K562 (cell line): Measurements from ENCODE around the gene LSR. TPM values are rescaled to one million over a fixed set of nuclear protein-coding genes. Genes with fewer than 3 reads are reported as not detected.

Experiments used
- CHD1 ChIP-seq: fragments of 200-600 bp; sonication (generic); IDR thresholded peaks from one replicate; pipeline ENCODE4 v1.6.1; 2012; ENCODE audit warnings: mild to moderate bottlenecking, moderate library complexity, low read length, inconsistent platforms
- COPS2 ChIP-seq: fragments of 450-650 bp; conservative IDR thresholded peaks from 2 replicates; pipeline ENCODE4 v1.6.1; 2016; ENCODE audit warnings: mild to moderate bottlenecking, moderate library complexity
- E2F8 ChIP-seq: fragments of 450-650 bp; IDR thresholded peaks from 2 replicates; pipeline ENCODE4 v1.7.1; 2018; ENCODE audit warnings: mild to moderate bottlenecking, low read depth; ENCODE audit not compliant: partially characterized antibody
- GABPB1 ChIP-seq: sonication (generic); formaldehyde crosslinking; IDR thresholded peaks from 2 replicates; pipeline ENCODE4 v1.8.0; 2022; ENCODE audit warnings: mild to moderate bottlenecking, missing genetic modification reagents
- HMGN3 ChIP-seq: IDR thresholded peaks from 2 replicates; pipeline ENCODE4 v1.6.1; 2011; ENCODE audit warnings: borderline replicate concordance, low read depth, mild to moderate bottlenecking, mixed read lengths, low read length; ENCODE audit not compliant: insufficient read length; ENCODE audit errors: extremely low read depth
- JUN ChIP-seq, 2 experiments: sonication (generic) in 1 of 2; formaldehyde crosslinking in 1 of 2; IDR thresholded peaks; 2 replicates each; pipeline versions ENCODE4 v1.6.1 to v1.8.0; 2012 to 2022; ENCODE audit warnings: borderline replicate concordance in 2 of 2, mild to moderate bottlenecking in 2 of 2, improper control_type of control experiment in 1 of 2, low read depth in 1 of 2, low read length in 1 of 2, missing genetic modification reagents in 1 of 2
- KLF10 ChIP-seq: fragments of 250-450 bp; sonication (Bioruptor Pico); IDR thresholded peaks from 2 replicates; pipeline ENCODE4 v1.6.1; 2021; ENCODE audit warnings: matching md5 sums
- MYC ChIP-seq, 2 experiments: fragments of 250-450 bp in 1 of 2; sonication (Bioruptor Pico) in 1 of 2; IDR thresholded peaks; 2 replicates each; pipeline versions ENCODE4 v1.5.1 to v1.6.1; 2012 to 2021; ENCODE audit warnings: low read depth in 2 of 2, borderline replicate concordance in 1 of 2, improper control_type of control experiment in 1 of 2, low read length in 1 of 2, mild to moderate bottlenecking in 1 of 2, moderate library complexity in 1 of 2
- NFRKB ChIP-seq: fragments of 450-650 bp; IDR thresholded peaks from 2 replicates; pipeline ENCODE4 v1.6.1; 2016; ENCODE audit warnings: low read depth
- NR3C1 ChIP-seq: sonication (generic); formaldehyde crosslinking; IDR thresholded peaks from 2 replicates; pipeline ENCODE4 v1.8.1; 2022; ENCODE audit warnings: missing genetic modification reagents
- POLR2AphosphoS5 ChIP-seq: IDR thresholded peaks from 2 replicates; pipeline ENCODE4 v1.6.1; 2011; ENCODE audit warnings: mild to moderate bottlenecking, low read depth, low read length, moderate library complexity; ENCODE audit not compliant: control insufficient read depth, insufficient read depth
- RBBP5 ChIP-seq: fragments of 200-600 bp; sonication (generic); IDR thresholded peaks from 2 replicates; pipeline ENCODE4 v1.6.1; 2012; ENCODE audit warnings: borderline replicate concordance, mild to moderate bottlenecking, low read length, control low read depth, inconsistent platforms; ENCODE audit not compliant: insufficient read depth, poor library complexity, severe bottlenecking
- RBFOX2 ChIP-seq: fragments of 200-400 bp; formaldehyde crosslinking; IDR thresholded peaks from 2 replicates; pipeline ENCODE4 v1.6.1; 2017; ENCODE audit warnings: low read depth, mild to moderate bottlenecking, low read length, moderate library complexity
- RNF2 ChIP-seq: sonication (generic); IDR thresholded peaks from 2 replicates; pipeline ENCODE4 v1.6.1; 2016
- TAF1 ChIP-seq: IDR thresholded peaks from 2 replicates; pipeline ENCODE4 v1.6.1; 2011; ENCODE audit warnings: mild to moderate bottlenecking, low read length, moderate library complexity; ENCODE audit not compliant: insufficient read depth, control insufficient read depth, severe bottlenecking; ENCODE audit errors: extremely low read depth
- TGIF2 ChIP-seq: sonication (generic); formaldehyde crosslinking; IDR thresholded peaks from 2 replicates; pipeline ENCODE4 v1.8.1; 2022; ENCODE audit warnings: mild to moderate bottlenecking, missing genetic modification reagents, moderate library complexity
- THRAP3 ChIP-seq: fragments of 450-650 bp; IDR thresholded peaks from 2 replicates; pipeline ENCODE4 v1.6.1; 2016; ENCODE audit warnings: mild to moderate bottlenecking, inconsistent platforms, borderline replicate concordance
- ZBTB7A ChIP-seq: IDR thresholded peaks from 2 replicates; pipeline ENCODE4 v1.6.1; 2011; ENCODE audit warnings: low read depth, mild to moderate bottlenecking, low read length, moderate library complexity, borderline replicate concordance; ENCODE audit not compliant: control insufficient read depth
- ZEB2 ChIP-seq: fragments of 450-650 bp; IDR thresholded peaks from 2 replicates; pipeline ENCODE4 v1.6.1; 2016
- ZFX ChIP-seq: sonication (generic); formaldehyde crosslinking; IDR thresholded peaks from 2 replicates; pipeline ENCODE4 v1.8.0; 2022; ENCODE audit warnings: mild to moderate bottlenecking, missing genetic modification reagents, moderate library complexity
- ZKSCAN1 ChIP-seq: fragments of 150-350 bp; IDR thresholded peaks from 2 replicates; pipeline ENCODE4 v1.6.1; 2016; ENCODE audit warnings: low read depth, low read length
- ZSCAN29 ChIP-seq: fragments of 450-650 bp; IDR thresholded peaks from 2 replicates; pipeline ENCODE4 v1.6.1; 2017
- polyA plus RNA-seq, 8 experiments: library from polyadenylated mRNA; depleted of rRNA in 4 of 8; stranded (reverse) in 5 of 8; unstranded in 3 of 8; fragments of >200 nt; fragmentation: Nextera tagmentation in 2 of 8; fragmentation: Illumina TruSeq in 1 of 8; extraction: Ambion mirVana in 2 of 8; extraction: Trizol in 1 of 8; gene quantifications; 2 replicates each; pipeline versions ENCODE4 v1.2.1 to v1.2.3, GENCODE V29; 2011 to 2014; ENCODE audit warnings: inconsistent platforms in 1 of 8, missing spikeins in 1 of 8
- total RNA-seq, 7 experiments: library from RNA; depleted of rRNA in 6 of 7; stranded (reverse); fragments of >200 nt in 6 of 7; fragmentation: Illumina TruSeq in 2 of 7; extraction: Trizol in 2 of 7; gene quantifications; 2 replicates each; pipeline versions ENCODE4 v1.2.1 to v1.2.3, GENCODE V29; 2011 to 2021; ENCODE audit warnings: low replicate concordance in 1 of 7
- TF ChIP-seq, protein P1 (sequence below): sonication (generic); formaldehyde crosslinking; IDR thresholded peaks from 2 replicates; pipeline ENCODE4 v1.8.1; 2023; ENCODE audit warnings: mild to moderate bottlenecking, missing genetic modification reagents
- TF ChIP-seq, protein P2 (sequence below): fragments of 250-450 bp; sonication (Bioruptor Pico); IDR thresholded peaks from 2 replicates; pipeline ENCODE4 v1.9.0; 2021; ENCODE audit warnings: mild to moderate bottlenecking

LSR gene
- total and polyA plus RNA-seq, 9 of the 15 experiments (the other 6 are each of a cell fraction or from before 2014, with no cell fraction given): 0.44 to 87.9 (median 28.0) TPM

DNA sequence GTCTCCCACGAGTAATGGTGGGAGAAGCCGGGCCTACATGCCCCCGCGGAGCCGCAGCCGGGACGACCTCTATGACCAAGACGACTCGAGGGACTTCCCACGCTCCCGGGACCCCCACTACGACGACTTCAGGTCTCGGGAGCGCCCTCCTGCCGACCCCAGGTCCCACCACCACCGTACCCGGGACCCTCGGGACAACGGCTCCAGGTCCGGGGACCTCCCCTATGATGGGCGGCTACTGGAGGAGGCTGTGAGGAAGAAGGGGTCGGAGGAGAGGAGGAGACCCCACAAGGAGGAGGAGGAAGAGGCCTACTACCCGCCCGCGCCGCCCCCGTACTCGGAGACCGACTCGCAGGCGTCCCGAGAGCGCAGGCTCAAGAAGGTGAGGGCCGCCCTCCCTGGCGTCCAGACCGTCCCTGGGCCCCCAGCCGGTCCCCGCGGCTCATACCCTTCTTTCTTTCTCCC lies 18.6 kb downstream of the LSR start (continued):
- TF ChIP-seq CHD1 (peak; percentile 56), RNF2 (no peak), JUN (IDR thresholded peaks at IDR 0.05; ENCODE audit: borderline replicate concordance, low read depth, low read length) (no peak), JUN (CRISPR knock-in tag; IDR thresholded peaks at IDR 0.05; ENCODE audit: borderline replicate concordance) (no peak), ZEB2 (no peak), RBFOX2 (peak; percentile 72), COPS2 (no peak), ZFX (peak; percentile 80), TAF1 (peak; percentile 21), TGIF2 (CRISPR knock-in tag) (no peak), GABPB1 (CRISPR knock-in tag) (0 out of 2 replicates have a peak, but pooled peaks have one; percentile 53), POLR2AphosphoS5 (peak; percentile 55; the same call in 1 of the 2 replicates), NFRKB (no peak), E2F8 (peak; percentile 24), HMGN3 (peak; percentile 15), ZSCAN29 (no peak), THRAP3 (0 out of 2 replicates have a peak, but pooled peaks have one; percentile 58), ZKSCAN1 (no peak), NR3C1 (CRISPR knock-in tag) (no peak), MYC (IDR thresholded peaks at IDR 0.05; ENCODE audit: low read depth, low read length) (no peak), MYC (CRISPR knock-in tag; IDR thresholded peaks at IDR 0.05; ENCODE audit: borderline replicate concordance, low read depth) (0 out of 2 replicates have a peak, but pooled peaks have one; percentile 26), ZBTB7A (peak; percentile 77; the same call in 1 of the 2 replicates), RBBP5 (peak; percentile 63), KLF10 (CRISPR knock-in tag) (no peak)
- TF ChIP-seq, protein P1, sequence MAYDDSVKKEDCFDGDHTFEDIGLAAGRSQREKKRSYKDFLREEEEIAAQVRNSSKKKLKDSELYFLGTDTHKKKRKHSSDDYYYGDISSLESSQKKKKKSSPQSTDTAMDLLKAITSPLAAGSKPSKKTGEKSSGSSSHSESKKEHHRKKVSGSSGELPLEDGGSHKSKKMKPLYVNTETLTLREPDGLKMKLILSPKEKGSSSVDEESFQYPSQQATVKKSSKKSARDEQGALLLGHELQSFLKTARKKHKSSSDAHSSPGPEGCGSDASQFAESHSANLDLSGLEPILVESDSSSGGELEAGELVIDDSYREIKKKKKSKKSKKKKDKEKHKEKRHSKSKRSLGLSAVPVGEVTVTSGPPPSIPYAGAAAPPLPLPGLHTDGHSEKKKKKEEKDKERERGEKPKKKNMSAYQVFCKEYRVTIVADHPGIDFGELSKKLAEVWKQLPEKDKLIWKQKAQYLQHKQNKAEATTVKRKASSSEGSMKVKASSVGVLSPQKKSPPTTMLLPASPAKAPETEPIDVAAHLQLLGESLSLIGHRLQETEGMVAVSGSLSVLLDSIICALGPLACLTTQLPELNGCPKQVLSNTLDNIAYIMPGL (CRISPR knock-in tag): peak; percentile 38; the same call in 1 of the 2 replicates
- TF ChIP-seq, protein P2, sequence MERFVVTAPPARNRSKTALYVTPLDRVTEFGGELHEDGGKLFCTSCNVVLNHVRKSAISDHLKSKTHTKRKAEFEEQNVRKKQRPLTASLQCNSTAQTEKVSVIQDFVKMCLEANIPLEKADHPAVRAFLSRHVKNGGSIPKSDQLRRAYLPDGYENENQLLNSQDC (CRISPR knock-in tag): no peak
